ENCODE measurements around the gene TECPR1.

DNA sequence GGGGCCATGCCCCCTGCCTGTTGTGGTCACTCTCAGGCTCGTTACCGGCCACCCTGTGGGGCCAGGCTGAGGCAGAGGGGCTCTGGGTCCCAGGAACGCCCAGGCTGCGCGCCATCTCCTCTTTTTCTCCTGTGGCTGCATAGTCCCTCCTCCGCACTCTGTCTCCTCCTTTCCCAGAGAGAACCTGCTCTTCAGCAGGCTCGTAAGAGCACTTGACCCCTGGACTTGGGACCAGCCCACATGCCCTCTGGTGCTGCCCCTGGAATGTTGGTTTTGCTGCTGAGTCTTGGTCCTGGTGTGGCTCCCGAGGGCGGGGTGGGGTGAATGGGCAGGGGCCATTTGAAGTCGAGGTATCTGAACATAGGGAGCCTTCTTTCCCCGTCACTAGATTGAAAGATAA is 47.4 kb downstream of the TECPR1 start:
- TF ChIP-seq, protein P1, sequence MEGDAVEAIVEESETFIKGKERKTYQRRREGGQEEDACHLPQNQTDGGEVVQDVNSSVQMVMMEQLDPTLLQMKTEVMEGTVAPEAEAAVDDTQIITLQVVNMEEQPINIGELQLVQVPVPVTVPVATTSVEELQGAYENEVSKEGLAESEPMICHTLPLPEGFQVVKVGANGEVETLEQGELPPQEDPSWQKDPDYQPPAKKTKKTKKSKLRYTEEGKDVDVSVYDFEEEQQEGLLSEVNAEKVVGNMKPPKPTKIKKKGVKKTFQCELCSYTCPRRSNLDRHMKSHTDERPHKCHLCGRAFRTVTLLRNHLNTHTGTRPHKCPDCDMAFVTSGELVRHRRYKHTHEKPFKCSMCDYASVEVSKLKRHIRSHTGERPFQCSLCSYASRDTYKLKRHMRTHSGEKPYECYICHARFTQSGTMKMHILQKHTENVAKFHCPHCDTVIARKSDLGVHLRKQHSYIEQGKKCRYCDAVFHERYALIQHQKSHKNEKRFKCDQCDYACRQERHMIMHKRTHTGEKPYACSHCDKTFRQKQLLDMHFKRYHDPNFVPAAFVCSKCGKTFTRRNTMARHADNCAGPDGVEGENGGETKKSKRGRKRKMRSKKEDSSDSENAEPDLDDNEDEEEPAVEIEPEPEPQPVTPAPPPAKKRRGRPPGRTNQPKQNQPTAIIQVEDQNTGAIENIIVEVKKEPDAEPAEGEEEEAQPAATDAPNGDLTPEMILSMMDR (conservative IDR thresholded peaks at IDR 0.05; ENCODE audit: low read length): no peak
- TF ChIP-seq EZH2phosphoT487 (IDR thresholded peaks at IDR 0.05; ENCODE audit: borderline replicate concordance, low read depth, low read length): no peak
